ENCODE results near the gene RASIP1.

RASIP1 gene

DNA sequence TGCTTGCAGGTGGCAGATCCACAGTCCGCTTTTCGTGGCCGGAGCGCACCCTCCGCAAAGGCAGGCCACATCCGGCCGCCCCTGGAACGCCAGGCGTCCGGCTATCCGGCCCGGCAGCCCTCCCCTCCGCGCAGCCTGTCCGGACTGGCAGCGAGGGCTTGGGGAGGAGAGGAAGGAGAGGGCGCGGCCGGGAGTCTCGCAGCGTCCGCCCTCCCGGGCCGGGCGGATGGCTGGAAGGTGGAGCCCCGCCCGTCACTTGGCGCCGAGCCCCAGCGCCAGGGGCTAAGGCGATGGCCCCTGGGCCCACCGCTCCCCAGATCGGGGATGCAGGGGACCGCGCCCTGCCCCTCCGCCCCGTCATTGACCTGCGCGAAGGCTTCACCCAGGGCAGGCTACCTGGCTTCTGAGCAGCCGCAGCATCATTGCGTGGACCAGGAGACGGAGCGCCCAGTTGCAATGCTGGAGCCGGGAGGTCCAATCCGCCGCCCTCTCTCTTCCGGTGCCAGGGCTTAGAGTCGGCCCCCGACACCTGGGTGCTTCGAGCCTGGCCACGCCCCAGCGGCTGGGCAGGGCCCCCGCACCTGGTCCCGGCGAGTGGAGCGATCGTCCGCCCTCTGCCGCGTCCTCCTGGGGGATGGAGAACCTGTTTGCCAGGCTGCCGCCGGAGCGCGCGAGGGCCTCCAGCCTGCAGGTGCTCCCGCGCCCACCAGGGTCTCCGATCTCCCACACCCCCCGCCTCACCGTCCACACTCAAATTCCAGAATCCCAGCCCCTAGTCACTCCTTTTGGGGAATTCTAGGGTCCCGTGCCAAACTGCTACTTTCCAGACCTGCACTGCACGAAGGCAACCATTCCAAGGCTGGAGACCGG is 12.3 kb upstream of the RASIP1 start, which contains the start of gene FUT1:
Gene FUT1 (minus strand): TSS at position 146 of the 870 bp plus-strand sequence. CDS start 1,360 bp downstream, outside the sequence.
- H3K4me3 ChIP-seq (ENCODE audit: low read length): peak within 1 kb of the TSS; percentile 77
- peak; percentile 96 for DNase-seq (ENCODE audit: low read depth)

DNA sequence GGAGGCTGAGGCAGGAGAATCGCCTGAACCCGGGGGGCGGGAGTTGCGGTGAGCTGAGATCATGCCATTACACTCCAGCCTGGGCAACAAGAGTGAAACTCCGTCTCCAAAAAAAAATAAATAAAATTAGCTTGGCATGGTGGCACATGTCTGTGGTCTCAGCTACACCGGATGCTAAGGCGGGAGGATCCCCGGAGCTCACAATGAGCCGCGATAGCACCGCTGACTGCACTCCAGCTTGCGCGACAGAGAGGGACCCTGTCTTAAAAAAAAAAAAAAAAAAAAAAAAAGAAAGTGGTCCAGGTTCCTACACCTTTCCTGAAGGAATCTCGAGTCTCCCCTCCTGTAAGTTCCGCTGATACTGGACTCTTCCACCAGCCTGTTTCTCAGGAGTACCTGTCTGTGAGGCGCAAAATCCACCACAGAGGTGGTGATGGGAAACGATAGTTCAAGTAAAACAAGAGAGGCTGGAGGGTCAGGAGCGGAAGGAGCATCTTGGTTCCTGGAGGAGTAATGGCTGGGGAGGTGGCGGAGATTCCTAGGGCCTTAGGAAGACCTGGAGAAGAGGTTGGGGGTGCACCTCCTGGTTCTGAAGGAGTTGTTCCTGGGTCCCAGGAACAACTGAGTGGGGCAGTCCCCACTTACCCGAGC is 11.6 kb upstream of the RASIP1 start:
- DNase-seq (ENCODE audit: low read depth): no peak
- TF ChIP-seq, protein P1, sequence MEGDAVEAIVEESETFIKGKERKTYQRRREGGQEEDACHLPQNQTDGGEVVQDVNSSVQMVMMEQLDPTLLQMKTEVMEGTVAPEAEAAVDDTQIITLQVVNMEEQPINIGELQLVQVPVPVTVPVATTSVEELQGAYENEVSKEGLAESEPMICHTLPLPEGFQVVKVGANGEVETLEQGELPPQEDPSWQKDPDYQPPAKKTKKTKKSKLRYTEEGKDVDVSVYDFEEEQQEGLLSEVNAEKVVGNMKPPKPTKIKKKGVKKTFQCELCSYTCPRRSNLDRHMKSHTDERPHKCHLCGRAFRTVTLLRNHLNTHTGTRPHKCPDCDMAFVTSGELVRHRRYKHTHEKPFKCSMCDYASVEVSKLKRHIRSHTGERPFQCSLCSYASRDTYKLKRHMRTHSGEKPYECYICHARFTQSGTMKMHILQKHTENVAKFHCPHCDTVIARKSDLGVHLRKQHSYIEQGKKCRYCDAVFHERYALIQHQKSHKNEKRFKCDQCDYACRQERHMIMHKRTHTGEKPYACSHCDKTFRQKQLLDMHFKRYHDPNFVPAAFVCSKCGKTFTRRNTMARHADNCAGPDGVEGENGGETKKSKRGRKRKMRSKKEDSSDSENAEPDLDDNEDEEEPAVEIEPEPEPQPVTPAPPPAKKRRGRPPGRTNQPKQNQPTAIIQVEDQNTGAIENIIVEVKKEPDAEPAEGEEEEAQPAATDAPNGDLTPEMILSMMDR (IDR thresholded peaks at IDR 0.05; ENCODE audit: insufficient read depth, low read depth, low read length, missing control alignments): no peak
- peak overlapping the region; percentile 77 for H3K4me3 ChIP-seq (ENCODE audit: low read length)

More for the DNA sequence above, 12.3 kb upstream of the RASIP1 start, which contains the start of gene FUT1:
- TF ChIP-seq, protein P1 (IDR thresholded peaks at IDR 0.05; ENCODE audit: insufficient read depth, low read depth, low read length, missing control alignments): no peak

DNA sequence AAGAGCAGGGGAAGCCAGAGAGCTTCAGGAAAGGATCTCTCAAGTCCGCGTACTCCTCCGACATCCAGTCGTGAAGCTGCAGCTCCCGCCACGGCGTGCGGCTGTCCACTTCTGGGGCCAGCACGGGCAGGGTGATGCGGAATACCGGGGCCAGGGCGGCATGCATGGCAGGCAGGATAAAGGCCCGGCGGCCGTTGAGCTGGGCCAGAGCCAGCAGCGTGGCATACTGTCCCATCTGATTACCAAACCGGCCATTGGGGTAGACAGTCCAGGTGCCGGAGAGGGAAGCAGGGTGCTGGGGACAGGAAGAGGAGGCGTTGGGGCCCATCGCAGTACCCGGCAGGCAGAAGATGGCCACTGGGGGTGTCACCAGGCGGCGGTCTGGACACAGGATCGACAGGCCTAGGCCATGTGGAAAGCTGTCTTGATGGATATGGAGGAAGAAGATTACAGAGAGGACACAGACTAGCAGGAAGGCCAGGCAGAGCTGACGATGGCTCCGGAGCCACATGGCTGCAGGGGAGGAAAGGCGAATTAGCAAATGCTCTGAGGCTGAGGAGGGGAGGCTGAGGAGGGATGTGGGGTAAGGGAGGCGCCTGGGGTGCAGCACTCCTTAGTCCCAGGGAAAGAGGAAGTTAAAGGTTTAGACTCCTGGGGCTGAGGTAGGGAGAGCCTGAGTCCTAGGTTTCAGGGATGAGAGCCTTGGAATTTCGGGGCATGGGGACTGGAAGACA is 10.5 kb upstream of the RASIP1 start:
- TF ChIP-seq, protein P1 (IDR thresholded peaks at IDR 0.05; ENCODE audit: insufficient read depth, low read depth, low read length, missing control alignments): no peak
- H3K4me3 ChIP-seq (ENCODE audit: low read length): peak overlapping the region; percentile 77
- DNase-seq (ENCODE audit: low read depth): no peak

DNA sequence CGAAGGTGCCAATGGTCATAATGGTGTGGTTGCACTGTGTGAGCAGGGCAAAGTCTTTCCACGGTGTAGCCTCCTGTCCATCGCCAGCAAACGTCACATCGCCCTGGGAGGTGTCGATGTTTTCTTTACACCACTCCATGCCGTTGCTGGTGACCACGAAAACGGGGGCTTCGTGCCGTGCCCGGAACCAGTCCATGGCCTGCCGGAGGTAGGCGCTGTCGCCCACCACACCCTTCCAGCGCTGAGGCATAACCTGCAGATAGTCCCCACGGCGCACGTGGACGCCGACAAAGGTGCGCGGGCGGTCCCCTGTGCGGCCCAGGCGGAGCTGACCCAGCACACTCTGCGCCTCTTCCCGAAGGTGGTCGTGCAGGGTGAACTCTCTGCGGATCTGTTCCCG is 9.9 kb upstream of the RASIP1 start:
- DNase-seq (ENCODE audit: low read depth): no peak
- TF ChIP-seq, protein P1 (IDR thresholded peaks at IDR 0.05; ENCODE audit: insufficient read depth, low read depth, low read length, missing control alignments): no peak
- no peak overlapping the region for H3K4me3 ChIP-seq (ENCODE audit: low read length)

DNA sequence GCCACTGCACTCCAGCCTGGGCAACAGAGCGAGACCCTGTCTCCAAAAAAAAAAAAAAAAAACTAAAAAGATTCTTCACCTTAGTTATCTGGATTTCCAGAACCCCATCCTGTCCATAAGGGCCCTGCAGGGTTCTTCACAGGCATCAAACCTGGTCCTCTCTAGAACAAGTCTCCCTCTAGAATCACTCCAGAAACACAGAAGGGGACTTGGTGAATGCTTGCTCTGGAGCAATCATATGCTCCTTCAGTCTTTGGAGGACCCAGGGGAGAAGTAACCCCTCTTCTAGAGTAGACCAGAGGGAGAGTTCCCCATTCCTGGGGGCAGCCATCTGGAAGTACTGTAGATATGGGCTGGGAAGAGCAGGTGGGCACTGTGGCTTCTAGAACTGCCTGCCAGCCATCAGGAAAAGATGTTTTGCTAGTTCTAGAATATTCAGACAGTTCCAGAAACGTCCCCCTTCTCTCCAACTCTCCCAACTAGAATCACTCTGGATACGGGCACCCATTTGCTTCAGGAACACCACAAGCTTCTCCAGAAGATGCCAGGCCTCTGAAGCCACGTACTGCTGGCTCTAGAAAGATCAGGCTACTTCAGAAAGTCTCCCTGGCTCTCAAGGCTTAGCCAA is 9.3 kb upstream of the RASIP1 start:
- DNase-seq (ENCODE audit: low read depth): no peak
- H3K4me3 ChIP-seq (ENCODE audit: low read length): no peak overlapping the region
- TF ChIP-seq, protein P1 (IDR thresholded peaks at IDR 0.05; ENCODE audit: insufficient read depth, low read depth, low read length, missing control alignments): no peak

Measured in epithelial cell of esophagus (primary cell).